A673 (cell line): ENCODE results near the gene PNMA1. TPM values are rescaled to one million over a fixed set of nuclear protein-coding genes. Genes with fewer than 3 reads are reported as not detected.

Experiments
- BruUV-seq: library from RNA; stranded (reverse); fragments of 400-500 nt; replicated peaks from 2 replicates; lab custom pipeline; 2021; lab: Mats Ljungman, UMichigan
- CTCF ChIA-PET: fragments of 300-600 bp; sonication (Branson Sonifier 250); formaldehyde crosslinking; loops from one replicate; lab custom pipeline; 2022; ENCODE audit warnings: antibody characterized with exemption; lab: Charles Lee
- POLR2A ChIA-PET: fragments of 300-600 bp; sonication (Branson Sonifier 250); formaldehyde crosslinking; loops from one replicate; lab custom pipeline; 2022; ENCODE audit warnings: antibody characterized with exemption; ENCODE audit not compliant: low non-redundant PET; lab: Charles Lee
- DNase-seq: peaks from one replicate; pipeline ENCODE4 v3.0.0-alpha.2; 2015; ENCODE audit warnings: low spot score
- H3K27ac ChIP-seq: fragments of 200-600 bp; sonication (generic); 2 replicates; pipeline ENCODE4 v1.5.1; 2016; ENCODE audit warnings: mixed run types, low read depth, mild to moderate bottlenecking, mixed read lengths, antibody characterized with exemption, low read length; ENCODE audit not compliant: poor library complexity, severe bottlenecking
- H3K27me3 ChIP-seq: fragments of 200-600 bp; sonication (generic); replicated peaks from 2 replicates; pipeline ENCODE4 v1.6.1; 2017; ENCODE audit warnings: mixed run types, low read depth, mild to moderate bottlenecking, mixed read lengths, antibody characterized with exemption, low read length; ENCODE audit not compliant: insufficient read depth, poor library complexity
- H3K36me3 ChIP-seq: fragments of 200-600 bp; sonication (generic); 2 replicates; pipeline ENCODE4 v1.6.1; 2016; ENCODE audit warnings: mixed run types, mild to moderate bottlenecking, mixed read lengths, antibody characterized with exemption, low read length; ENCODE audit not compliant: insufficient read depth, poor library complexity, severe bottlenecking
- H3K4me1 ChIP-seq: fragments of 200-600 bp; sonication (generic); 2 replicates; pipeline ENCODE4 v1.6.1; 2017; ENCODE audit warnings: mixed run types, mild to moderate bottlenecking, mixed read lengths, antibody characterized with exemption, low read length; ENCODE audit not compliant: insufficient read depth, poor library complexity, severe bottlenecking
- H3K4me3 ChIP-seq: fragments of 200-600 bp; sonication (generic); 2 replicates; pipeline ENCODE4 v1.5.1; 2016; ENCODE audit warnings: low read depth, mixed run types, mild to moderate bottlenecking, mixed read lengths, low read length; ENCODE audit not compliant: poor library complexity, severe bottlenecking
- H3K9me3 ChIP-seq: fragments of 200-600 bp; sonication (generic); 2 replicates; pipeline ENCODE4 v1.6.1; 2016; ENCODE audit warnings: mixed run types, low read depth, mild to moderate bottlenecking, mixed read lengths, antibody characterized with exemption, low read length; ENCODE audit not compliant: poor library complexity, severe bottlenecking
- EZH2 ChIP-seq: fragments of 200-600 bp; sonication (generic); IDR thresholded peaks from 2 replicates; pipeline ENCODE4 v1.6.1; 2017; ENCODE audit warnings: borderline replicate concordance, low read depth, mild to moderate bottlenecking, mixed read lengths, antibody characterized with exemption, low read length; ENCODE audit not compliant: poor library complexity, severe bottlenecking
- intact Hi-C: fragments of 100-400 bp; cut with micrococcal nuclease; formaldehyde crosslinking; loops from one replicate; pipeline ENCODE4 v1.10.0; 2022; ENCODE audit not compliant: unreplicated experiment
- total RNA-seq: library from RNA; stranded (reverse); gene quantifications from 2 replicates; pipeline ENCODE4 v1.2.3, GENCODE V29; 2021
- TF ChIP-seq, protein P1 (sequence below): fragments of 300-800, 200-600 bp; sonication (generic); conservative IDR thresholded peaks from 2 replicates; pipeline ENCODE4 v1.5.1; 2017; ENCODE audit warnings: low read depth, mild to moderate bottlenecking, antibody characterized with exemption, low read length, moderate library complexity, mixed read lengths

PNMA1 gene
- total RNA-seq, 1 experiment from 2014 or later = 51.4 TPM

DNA sequence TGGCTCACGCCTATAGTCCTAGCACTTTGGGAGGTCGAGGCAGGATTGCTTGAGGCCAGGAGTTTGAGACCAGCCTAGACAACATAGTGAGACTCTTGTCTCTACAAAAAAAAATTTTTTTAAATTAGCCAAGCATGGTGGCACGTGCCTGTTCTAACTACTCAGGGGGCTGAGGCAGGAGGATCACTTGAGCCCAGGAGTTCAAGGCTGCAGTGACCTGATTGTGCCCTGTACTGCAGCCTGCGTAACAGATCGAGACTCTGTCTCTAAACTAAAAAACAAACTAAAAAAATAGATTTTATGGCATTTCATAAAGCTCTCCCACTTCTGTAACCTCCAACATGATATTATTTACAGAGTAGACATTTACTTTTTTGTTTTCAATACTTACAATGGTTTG lies 29.6 kb downstream of the PNMA1 start:
- Histone ChIP-seq H3K27me3 (no peaks in the 10 kb centered on the region), H3K9me3 (no peaks in the 10 kb centered on the region), H3K4me1 (no peaks in the 10 kb centered on the region), H3K36me3 (no peaks in the 10 kb centered on the region), H3K27ac (no peak overlapping the region), H3K4me3 (no peak overlapping the region)
- intact Hi-C loops = no loop called here
- CTCF ChIA-PET = no interaction called here
- POLR2A ChIA-PET = no interaction called here
- TF ChIP-seq, protein P1, sequence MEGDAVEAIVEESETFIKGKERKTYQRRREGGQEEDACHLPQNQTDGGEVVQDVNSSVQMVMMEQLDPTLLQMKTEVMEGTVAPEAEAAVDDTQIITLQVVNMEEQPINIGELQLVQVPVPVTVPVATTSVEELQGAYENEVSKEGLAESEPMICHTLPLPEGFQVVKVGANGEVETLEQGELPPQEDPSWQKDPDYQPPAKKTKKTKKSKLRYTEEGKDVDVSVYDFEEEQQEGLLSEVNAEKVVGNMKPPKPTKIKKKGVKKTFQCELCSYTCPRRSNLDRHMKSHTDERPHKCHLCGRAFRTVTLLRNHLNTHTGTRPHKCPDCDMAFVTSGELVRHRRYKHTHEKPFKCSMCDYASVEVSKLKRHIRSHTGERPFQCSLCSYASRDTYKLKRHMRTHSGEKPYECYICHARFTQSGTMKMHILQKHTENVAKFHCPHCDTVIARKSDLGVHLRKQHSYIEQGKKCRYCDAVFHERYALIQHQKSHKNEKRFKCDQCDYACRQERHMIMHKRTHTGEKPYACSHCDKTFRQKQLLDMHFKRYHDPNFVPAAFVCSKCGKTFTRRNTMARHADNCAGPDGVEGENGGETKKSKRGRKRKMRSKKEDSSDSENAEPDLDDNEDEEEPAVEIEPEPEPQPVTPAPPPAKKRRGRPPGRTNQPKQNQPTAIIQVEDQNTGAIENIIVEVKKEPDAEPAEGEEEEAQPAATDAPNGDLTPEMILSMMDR = no peak
- no peak for TF ChIP-seq EZH2
- BruUV-seq = no TSS peak
- DNase-seq = no peak

DNA sequence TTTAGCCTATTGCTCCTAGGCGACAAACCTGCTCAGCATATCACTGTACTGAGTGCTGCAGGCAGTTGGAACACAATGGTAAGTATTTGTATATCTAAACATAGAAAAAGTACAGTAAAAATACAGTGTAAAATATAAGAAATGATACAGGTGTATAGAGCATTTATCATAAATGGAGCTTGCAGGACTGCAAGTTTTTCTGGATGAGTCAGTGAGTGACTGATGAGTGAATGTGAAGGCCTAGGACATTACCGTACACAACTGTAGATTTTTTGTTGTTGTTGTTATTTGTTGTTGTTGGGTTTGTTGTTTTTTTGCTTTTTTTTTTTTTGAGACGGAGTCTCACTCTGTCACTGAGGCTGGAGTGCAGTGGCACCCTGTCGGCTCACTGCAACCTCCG lies 33.4 kb downstream of the PNMA1 start:
- H3K4me3 ChIP-seq = no peak overlapping the region
- ChIA-PET CTCF (no interaction called here), POLR2A (no interaction called here)
- no peak overlapping the region for H3K27ac ChIP-seq
- no peaks in the 10 kb centered on the region for H3K36me3 ChIP-seq
- H3K9me3 ChIP-seq = no peaks in the 10 kb centered on the region
- TF ChIP-seq, protein P1 = no peak
- no peak for TF ChIP-seq EZH2
- DNase-seq = no peak
- intact Hi-C loops = no loop called here
- no peaks in the 10 kb centered on the region for H3K27me3 ChIP-seq
- BruUV-seq = no TSS peak
- H3K4me1 ChIP-seq = no peaks in the 10 kb centered on the region

DNA sequence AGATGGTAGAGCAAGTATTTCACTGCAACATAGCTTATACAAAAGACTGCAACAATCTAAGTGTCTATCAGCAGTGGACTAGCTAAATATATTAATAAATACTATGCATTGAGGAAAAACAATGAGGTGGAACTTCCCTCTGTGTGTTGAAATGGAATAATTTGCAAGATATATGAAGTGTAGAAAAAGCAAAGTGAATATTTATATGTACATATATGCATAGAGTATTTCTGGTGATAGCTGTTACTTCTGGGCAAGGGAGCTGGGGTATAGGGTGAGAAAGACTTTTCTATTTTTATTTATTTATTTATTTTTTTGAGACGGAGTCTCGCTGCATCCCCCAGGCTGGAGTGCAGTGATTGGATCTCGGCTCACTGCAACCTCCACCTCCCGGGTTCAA lies 35.5 kb downstream of the PNMA1 start:
- no peaks in the 10 kb centered on the region for H3K4me1 ChIP-seq
- CTCF ChIA-PET = no interaction called here
- no peak overlapping the region for H3K27ac ChIP-seq
- intact Hi-C loops = no loop called here
- H3K27me3 ChIP-seq = no peaks in the 10 kb centered on the region
- no peak overlapping the region for H3K4me3 ChIP-seq
- POLR2A ChIA-PET = no interaction called here
- no peak for DNase-seq
- no TSS peak for BruUV-seq
- TF ChIP-seq, protein P1 = no peak
- no peak for TF ChIP-seq EZH2
- H3K9me3 ChIP-seq = no peaks in the 10 kb centered on the region
- H3K36me3 ChIP-seq = no peaks in the 10 kb centered on the region
